Coronary artery (tissue), 2 donors: Measurements from ENCODE around the gene UMAD1.
"Not testable (repeated sequence)": the region's sequence is repeated elsewhere in the genome, so short reads cannot be mapped to it uniquely, and the experiment has no call there.

Experiments
- DNase-seq: peaks from one replicate; pipeline ENCODE4 v3.0.0-alpha.2; 2017; ENCODE audit warnings: low spot score
- H3K27ac ChIP-seq, 2 donors: fragments of 200-600 bp; sonication (generic); one replicate each; pipeline ENCODE4 v1.5.1; 2016 to 2019
- H3K4me3 ChIP-seq: fragments of 200-600 bp; sonication (generic); 2 replicates; pipeline ENCODE4 v1.5.1; 2016; ENCODE audit warnings: mild to moderate bottlenecking, moderate library complexity
- TF ChIP-seq, protein P1 (sequence below): fragments of 200-600 bp; sonication (generic); IDR thresholded peaks from one replicate; pipeline ENCODE4 v1.5.1; 2019; ENCODE audit warnings: antibody characterized with exemption

UMAD1 gene

DNA sequence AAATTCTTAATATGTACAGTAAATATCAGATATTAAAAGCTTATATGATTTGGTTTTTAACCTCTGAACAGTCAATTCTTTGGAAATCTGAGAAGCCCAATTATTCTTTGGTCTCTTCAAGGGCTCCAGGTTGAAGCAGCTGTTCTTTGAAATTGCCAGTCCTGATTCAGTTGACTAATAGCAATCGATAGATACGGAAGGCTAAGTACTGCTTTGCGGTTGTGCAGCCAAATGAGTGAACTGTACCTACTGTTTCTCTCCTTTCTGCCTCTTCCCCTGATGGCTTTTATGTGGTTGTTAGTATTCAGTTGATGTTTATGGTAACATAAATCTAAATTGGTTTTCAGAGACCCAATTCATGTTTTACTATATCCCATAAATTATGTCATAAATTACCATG is 181.0 kb downstream of the UMAD1 start:
- DNase-seq, result no peak
- Histone ChIP-seq H3K4me3 (no peak overlapping the region), H3K27ac (no peak overlapping the region)
- TF ChIP-seq, protein P1, sequence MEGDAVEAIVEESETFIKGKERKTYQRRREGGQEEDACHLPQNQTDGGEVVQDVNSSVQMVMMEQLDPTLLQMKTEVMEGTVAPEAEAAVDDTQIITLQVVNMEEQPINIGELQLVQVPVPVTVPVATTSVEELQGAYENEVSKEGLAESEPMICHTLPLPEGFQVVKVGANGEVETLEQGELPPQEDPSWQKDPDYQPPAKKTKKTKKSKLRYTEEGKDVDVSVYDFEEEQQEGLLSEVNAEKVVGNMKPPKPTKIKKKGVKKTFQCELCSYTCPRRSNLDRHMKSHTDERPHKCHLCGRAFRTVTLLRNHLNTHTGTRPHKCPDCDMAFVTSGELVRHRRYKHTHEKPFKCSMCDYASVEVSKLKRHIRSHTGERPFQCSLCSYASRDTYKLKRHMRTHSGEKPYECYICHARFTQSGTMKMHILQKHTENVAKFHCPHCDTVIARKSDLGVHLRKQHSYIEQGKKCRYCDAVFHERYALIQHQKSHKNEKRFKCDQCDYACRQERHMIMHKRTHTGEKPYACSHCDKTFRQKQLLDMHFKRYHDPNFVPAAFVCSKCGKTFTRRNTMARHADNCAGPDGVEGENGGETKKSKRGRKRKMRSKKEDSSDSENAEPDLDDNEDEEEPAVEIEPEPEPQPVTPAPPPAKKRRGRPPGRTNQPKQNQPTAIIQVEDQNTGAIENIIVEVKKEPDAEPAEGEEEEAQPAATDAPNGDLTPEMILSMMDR, result no peak

DNA sequence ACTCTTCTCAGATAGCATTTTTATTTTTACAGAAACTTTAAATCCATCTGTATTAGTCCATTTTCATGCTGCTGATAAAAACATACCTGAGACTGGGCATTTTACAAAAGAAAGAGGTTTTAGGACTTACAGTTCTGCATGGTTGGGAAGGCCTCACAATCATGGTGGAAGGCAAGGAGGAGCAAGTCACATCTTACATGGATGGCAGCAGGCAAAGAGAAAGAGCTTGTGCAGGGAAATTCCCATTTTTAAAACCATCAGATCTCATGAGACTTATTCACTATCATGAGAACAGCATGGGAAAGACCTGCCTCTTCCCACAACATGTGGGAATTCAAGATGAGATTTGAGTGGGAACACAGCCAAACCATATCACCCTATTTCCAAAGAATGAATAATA is 184.7 kb downstream of the UMAD1 start:
- DNase-seq, H3K4me3 ChIP-seq, H3K27ac ChIP-seq: not testable (repeated sequence)

DNA sequence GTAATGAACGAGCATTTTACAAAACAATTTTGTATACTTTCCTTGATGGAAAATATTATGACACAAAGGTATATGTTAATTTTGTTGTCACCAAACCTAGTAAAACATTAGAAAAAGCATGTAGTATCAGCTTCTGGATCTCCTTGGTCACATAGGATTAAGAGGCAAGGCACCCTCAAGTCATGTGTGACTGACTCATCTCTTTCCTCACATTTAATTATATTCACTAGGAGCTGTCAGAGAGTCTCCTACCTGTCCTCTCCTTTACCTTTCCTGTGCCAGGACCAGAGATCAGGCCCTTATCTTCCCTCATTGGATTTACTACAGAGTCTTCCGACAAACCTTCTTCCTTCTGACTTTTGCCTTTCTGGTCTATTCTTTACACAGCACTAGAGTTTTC is 189.1 kb downstream of the UMAD1 start:
- Histone ChIP-seq H3K4me3 (no peak overlapping the region), H3K27ac (no peak overlapping the region)
- DNase-seq, result no peak
- TF ChIP-seq, protein P1, result no peak

DNA sequence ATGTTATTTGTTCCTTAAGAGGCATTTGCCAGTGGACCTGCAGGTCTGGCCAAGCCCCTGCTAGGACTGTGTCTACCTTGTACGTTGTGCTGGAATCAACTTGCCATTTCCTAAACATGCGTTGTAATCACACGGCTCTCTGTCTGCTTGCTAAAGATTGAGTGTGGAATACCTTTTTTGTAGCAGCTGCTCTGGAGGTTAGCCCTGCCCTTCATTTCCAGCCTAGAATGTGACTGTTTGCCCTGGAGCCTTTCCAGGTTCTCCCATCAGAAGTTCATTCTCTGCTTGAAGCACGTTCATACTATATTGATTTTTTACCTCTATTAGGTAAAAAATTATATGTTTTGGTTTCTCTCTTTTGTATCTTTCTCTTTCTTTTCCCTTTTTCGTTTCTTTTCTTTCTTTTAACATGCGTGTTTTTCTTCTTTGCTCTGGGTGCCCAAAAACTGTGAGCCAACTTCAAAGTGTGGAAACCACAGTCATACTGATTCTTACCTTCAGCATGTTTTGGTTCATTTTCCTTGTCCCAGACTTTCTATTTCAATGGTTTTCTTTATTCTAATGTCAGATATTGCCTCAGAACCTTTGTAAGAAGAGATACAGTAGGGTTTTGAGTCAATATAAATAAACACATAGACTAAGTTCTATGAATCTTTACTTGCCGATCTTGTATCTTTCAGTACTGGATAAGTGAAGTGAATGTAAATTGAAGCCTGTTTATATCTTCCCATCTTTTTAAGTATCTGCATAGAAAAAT is 189.7 kb downstream of the UMAD1 start:
- TF ChIP-seq, protein P1, result no peak
- Histone ChIP-seq H3K27ac (no peak overlapping the region), H3K4me3 (no peak overlapping the region)
- DNase-seq, result no peak

DNA sequence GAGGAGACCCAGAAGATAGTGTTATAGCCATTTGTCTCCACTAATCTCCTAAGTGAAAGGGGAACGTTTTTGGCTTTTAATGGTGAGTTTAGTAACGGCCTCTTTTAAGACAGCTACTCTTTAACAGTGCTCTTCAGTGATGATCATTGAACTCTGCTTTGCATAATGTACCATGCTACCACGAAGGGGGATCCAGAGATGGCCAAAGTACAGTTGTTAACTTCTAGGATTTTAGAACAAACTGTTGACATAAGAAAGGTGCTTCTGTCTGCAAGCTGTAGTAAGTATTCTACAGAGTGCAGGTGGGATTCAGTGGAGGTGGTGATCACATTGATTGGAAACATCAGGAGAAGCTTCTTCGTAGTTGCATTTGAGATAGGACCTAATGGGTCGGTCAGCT is 192.0 kb downstream of the UMAD1 start:
- no peak for DNase-seq
- TF ChIP-seq, protein P1, result no peak
- H3K4me3 ChIP-seq, result no peak overlapping the region
- no peak overlapping the region for H3K27ac ChIP-seq

DNA sequence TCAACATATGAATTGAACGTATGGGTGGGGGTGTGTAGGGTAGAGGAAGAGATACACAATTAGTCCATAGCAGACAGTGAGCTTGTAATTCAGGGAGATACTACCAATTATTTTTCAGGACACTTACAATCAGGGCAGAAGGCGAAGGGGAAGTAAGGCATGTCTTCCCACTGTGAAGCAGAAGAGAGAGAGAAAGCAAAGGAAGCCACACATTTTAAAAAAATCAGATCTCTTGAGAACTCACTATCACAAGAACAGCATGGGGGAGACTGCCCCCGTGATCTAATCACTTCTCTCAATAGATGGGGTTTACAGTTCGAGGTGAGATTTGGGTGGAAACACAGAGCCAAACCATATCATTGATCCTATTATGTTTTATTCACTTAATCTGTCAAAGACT is 194.2 kb downstream of the UMAD1 start:
- Histone ChIP-seq H3K4me3 (no peak overlapping the region), H3K27ac (no peak overlapping the region)
- TF ChIP-seq, protein P1, result no peak
- no peak for DNase-seq

DNA sequence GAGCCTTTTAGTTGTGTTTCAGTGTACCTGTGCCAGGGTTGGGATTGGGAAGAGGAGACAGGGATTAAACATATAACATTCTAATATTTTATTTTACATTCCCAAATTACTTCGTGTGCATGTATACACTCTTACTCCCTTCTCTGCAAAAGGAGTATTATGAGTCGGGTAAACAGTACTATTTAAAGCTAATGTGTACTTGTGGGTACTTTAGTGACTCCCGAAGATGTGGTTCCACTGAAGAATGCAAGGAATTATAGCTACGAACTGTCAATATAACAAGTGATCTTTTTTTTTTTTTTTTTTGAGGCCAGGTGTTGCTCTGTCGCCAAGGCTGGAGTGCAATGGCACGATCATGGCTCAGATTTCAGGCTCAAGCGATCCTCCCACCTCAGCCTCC is 200.5 kb downstream of the UMAD1 start:
- H3K27ac ChIP-seq, result no peak overlapping the region
- TF ChIP-seq, protein P1, result no peak
- DNase-seq, result no peak
- H3K4me3 ChIP-seq, result no peak overlapping the region
